Measurements from ENCODE around the gene ENKUR.
"Not testable (repeated sequence)": the region's sequence is repeated elsewhere in the genome, so short reads cannot be mapped to it uniquely, and the experiment has no call there.

Gene ENKUR

DNA sequence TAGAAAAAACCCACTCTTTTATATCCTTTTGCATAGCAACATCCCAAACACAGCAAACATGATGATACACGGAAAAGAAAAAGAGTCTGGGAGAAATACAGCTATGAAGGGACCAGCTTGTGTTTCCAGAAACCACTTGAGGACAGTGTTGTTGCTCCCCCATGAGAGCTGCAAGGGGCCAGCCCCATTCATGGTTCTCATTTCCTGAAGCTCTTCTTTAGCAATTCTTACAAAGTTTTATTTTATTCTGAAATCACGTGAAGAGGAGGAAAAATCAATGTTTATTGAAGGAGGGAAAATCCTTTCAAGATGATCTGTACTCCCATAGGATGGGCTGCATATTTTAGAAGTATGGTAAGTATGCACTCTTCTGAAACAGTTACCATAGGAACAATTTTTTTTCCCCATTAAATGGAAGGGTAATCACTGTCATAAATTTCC is 46.1 kb downstream of the ENKUR start:
- no peak for DNase-seq

DNA sequence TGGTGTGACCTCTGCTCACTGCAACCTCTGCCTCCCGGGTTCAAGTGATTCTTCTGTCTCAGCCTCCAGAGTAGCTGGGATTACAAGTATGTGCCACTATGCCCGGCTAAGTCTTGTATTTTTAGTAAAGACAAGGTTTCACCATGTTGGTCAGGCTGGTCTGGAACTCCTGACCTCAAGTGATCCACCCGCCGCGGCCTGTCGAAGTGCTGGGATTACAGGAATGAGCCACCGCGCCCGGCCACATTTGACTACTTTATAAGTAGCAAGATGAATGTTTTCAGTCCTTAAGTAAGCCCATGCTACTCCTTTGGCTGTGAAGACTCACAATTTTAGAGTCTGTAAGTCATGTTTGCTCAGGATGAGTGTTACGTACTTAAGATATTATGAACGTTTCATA is 47.0 kb downstream of the ENKUR start:
- DNase-seq = not testable (repeated sequence)

DNA sequence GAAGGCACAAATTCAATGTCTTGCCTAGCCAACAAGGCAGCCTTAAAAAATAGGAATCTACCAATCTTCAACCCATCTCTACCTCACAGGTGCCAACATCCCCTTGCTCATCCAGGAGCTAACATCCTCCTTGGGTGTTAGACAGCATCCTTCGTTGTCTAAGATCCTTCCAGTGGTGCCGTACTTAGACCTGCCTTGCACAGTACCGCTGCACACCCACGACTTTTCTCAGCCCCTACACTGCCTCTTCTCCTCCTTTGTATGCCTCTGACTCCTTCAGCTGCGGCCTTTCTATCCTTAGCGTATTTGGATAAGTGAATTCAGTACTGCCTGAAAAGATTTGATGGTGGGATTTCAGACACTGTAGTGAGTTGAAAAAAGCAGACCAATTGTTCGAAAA is 47.6 kb downstream of the ENKUR start:
- DNase-seq = no peak

DNA sequence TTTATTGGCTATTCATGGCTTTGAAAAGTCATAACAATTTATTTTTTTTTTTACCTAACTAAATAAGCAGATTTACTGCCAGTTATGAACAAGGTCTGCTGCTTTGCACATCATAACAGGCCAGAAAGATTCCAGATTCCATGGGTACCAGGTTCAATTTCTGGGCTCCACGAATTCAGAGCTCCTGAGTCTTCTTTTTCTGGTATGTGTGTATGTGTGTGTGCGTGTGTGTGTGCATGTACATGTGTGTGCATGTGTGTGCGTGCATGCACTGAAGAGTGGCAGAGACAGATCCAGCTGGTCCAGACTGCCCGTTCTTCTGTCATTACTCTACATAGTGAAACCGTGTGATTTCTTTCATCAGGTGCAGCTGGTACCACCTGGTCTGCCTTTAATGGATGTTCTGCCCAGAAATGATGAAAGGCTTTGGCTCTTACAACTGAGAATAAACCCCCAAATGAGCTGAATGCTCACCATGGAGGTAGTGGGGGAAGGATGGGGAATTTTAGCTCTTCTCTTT is 48.9 kb downstream of the ENKUR start:
- DNase-seq = no peak

DNA sequence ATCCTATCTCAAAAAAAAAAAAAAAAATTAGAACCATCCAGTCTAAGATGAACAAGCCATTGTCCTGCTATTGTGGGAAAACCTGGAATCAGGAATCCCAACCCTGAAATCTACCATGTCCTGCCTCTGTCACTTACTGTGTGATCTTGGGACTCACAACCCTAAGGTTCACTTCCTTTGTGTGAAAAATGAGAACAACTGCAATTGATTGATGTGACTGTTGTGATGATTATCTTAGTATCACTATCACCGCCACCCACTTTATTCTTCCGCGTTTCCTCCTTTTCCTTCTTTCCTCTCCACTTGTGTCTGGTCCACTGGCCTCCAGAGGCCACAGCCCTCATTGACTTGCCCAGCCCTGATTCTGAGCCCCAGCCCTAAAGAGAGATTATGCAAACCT is 50.9 kb downstream of the ENKUR start:
- no peak for DNase-seq

DNA sequence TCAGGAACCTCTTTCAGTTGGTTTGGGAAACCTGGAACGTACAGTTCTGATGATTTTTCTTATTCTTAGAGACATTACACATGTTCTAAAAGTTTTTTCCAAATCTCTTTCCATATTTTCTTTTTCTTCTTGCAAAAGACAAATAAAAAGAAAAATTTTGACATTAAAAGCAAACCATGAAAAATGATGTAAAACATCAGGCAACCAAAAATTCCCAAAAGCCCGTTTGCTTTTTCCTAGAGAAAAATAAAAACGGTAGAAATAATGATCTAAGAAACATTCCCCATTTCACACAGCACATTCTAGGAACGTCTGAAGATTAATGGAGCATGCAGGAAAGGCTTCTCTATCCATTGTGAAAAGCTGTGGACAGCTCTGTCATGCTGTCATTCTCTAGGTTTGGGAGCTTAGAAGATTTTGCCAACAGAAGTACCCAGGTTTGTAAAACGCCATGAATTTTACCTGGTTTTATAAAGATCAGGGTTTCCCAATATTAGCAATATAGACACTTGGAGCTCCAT is 52.4 kb downstream of the ENKUR start:
- DNase-seq = no peak

DNA sequence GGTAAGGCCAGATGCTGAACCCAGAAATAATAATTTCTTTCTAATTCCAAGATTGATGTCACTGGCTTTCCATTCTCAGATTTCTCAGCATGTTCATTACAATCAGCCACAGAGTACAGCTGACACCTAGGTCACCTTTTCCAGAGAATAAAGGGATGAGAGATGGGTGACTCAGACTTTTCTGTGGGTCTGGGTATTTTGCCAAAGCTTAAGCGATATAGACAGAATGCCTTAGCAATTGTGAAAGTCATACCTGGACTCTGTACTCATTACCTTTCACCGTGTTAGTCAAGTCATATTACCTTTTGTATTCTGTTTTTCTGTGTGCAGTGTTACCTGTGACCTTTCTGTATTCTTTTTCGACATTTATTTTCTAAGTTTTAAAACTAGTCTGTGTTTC is 53.0 kb downstream of the ENKUR start:
- DNase-seq = no peak

DNA sequence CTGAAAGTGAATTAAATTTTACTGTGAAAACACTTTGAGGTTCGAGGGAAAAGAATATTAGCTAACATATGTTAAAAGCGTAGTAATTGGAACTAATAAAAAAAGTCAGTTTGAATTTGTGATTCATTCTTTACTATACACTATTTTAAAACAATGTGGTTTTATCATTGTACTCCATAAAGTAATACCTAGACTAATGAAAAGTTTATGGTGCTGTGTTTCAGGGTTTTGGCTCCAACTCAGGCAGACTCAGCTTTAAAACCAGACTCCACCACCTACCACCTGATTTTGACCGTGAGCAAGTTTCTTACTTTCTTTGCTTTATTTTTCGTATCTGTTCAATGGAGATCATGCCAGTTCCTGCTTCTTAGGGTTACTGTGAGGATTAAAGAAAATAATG is 54.4 kb downstream of the ENKUR start:
- DNase-seq = no peak

DNA sequence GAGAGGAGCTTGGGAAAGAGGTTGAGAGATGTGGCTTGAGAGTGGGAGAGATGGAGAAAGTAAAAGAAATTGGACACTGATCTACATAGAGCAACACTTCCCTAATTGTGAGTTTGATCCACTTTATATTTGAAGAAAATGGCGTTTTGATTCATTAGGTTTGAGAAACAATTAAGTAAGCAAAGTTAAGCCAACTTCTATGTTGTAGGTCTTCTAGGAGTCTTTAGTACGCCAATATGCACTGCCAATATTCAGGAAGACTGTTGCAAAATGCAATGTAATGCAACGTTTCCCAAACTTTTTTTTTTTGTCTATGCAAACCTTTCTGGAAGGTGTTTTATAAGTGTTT is 56.6 kb downstream of the ENKUR start:
- no peak for DNase-seq

DNA sequence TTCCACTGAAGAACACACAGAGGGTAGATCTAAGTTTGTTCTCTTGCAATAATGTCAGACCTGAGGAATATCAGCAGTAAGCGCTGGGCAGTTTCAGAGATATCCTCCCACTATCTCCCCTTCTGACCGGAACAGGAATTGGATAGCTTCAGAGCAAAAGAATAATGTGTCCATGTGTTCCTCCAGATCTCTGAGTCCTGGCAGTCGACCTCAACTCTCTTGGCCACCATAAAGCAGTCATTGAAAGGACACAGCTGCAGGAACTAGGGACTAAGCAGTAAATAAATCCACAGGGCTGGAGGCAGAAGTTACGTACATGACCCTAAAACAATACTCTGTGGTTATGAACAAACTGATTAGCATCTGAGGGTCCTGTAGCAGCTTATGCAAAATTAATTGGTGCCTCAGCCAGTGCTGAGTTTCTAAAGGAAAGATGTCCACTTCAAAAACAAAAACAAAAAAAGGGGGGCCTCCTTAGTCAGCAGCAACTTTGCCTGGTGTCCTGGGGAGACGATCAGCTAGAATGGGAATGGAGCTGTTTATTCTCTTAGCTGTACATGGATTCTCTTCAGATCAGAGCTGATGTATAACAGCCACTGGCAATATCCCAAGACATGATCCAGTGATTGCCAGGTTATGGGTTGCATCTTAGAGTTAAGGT is 57.1 kb downstream of the ENKUR start:
- no peak for DNase-seq

DNA sequence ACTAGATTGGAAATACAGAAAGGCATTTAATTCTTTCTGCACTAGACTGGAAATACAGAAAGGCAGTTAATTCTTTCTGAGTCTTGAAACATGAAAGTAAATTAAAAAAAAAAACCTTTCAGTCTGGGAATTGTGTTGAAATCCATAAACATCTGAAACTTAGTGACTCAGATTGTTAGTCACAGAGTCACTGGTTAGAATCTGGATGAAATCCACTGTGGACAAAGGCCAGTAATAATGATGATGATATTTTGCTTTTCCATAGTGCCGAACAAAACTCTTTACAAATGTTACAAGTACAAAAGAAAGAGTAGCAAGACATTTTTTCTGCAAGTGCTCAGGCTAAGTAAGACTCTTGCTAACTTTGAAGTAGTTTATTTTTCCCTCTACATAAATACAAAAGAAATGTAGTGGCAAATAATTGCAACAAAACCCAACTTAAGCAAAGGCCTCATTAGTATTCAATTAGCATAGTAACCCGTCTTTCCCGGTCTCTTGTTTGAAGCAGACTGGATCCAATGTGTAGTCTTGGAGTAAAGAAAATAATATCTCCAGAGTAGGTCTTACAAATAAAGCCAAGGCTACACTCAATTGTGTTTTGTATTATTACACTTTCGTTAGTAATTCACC is 57.8 kb downstream of the ENKUR start:
- no peak for DNase-seq

DNA sequence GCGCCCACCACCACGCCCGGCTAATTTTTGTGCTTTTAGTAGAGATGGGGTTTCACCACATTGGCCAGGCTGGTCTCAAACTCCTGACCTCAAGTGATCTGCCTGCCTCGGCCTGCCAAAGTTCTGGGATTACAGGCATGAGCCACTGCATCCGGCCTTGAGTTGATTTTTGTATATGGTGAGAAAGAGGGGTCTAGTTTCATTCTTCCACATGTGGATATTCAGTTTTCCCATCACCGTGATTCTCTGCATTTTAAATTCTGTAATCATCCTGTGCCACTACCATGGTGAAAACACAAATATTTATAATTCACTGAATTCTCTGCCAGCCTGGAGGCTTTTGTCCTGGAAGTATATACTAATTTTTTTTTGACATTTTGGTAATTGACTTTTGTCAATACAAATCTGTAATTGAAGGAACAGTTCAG is 58.3 kb downstream of the ENKUR start:
- DNase-seq = not testable (repeated sequence)

DNA sequence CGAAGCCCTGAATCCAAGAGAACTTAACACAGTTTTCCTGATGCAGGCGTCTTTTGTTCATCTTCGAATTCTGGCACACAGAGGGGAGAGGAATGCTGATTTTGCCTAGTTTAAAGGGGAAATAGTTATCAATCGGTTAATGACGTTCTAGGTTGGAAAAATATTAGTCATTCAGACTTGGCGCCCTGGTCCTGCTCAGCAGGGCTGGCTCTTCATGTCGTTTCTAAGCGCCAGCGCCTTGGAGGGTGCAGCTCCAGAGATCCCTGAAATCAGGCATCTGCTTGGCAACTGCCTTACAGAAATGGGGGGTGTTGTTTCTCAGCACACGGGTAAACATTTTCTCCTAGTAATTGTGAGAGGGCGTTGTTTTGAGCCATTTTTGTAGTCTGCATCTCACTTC is 62.3 kb downstream of the ENKUR start:
- no peak for DNase-seq

DNA sequence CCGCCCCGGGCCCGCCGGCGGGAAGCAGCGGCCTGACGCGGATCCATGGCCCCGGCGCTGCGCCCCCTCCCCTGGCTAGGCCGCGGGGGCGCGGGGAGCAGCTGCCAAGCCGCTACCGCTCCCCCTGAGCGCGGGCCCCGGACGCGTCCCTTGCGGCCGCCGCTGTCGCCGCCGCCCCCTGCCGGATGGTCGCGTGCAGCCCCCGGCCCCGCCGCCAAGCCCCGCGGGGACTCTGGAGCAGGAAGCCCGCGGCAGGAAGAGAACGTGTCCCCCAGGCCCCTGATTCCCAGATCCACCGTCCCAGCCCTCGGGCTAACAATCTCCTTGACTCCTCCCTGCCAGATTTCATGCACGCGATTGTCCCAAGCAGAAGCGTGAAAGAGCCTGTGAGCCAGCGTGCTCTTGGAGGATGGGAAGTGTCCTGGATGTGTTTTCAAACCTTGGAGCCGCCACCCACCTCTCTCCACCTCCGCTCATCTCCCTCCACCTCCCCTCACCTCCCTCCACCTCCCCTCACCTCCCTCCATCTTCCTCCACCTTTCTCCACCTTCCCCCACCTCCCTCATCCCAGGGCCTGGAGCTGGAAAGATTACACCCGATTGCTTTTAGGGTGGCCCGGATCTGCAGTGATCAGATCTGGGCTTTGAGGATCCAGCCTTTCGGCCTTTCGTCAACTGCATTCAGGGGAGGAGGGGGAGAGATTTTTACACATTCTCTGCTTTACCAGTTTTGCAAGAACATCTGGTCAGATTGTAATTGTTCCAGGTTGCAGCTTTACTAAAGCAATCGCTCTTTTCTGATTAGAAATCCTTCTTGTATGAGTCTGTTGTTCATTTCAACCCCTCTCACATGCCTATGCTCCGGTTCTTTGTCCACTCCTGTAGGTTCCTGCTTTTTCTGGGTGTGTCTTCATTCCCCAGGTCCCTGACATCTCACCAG is 63.0 kb downstream of the ENKUR start:
- no peak for DNase-seq

DNA sequence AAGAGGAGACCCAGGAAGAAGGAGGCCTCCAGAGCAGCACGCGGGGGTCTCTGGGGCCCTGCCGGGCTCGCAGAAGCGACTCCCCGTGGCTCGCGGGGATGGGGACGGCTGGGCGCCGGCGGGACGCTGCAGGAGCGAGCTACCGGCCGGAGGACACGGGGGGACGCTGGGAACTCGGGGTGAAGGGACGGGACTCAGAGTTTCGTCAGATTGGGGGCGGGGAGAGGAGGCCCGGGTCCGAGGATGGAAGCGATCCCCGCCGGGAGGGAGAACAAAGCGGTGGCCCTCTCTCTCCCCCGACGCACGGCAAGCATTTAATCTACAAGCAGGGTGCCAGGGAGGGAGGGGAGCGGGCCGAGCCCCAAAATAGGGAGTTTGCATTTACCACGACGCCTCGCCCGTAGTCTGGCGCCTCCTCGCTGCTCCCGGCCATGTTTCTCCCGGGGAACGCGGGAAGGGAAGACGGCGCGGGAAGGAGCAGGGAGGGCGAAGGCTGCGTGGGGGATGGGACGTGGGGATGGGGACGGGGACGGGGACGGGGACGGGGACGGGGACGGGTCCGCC is 63.7 kb downstream of the ENKUR start, which contains the start of gene PRTFDC1:
TSS of gene PRTFDC1 (minus strand) at position 464 of the 564 bp plus-strand sequence. CDS start at position 433, 31 bp downstream.
- no peak for DNase-seq

DNA sequence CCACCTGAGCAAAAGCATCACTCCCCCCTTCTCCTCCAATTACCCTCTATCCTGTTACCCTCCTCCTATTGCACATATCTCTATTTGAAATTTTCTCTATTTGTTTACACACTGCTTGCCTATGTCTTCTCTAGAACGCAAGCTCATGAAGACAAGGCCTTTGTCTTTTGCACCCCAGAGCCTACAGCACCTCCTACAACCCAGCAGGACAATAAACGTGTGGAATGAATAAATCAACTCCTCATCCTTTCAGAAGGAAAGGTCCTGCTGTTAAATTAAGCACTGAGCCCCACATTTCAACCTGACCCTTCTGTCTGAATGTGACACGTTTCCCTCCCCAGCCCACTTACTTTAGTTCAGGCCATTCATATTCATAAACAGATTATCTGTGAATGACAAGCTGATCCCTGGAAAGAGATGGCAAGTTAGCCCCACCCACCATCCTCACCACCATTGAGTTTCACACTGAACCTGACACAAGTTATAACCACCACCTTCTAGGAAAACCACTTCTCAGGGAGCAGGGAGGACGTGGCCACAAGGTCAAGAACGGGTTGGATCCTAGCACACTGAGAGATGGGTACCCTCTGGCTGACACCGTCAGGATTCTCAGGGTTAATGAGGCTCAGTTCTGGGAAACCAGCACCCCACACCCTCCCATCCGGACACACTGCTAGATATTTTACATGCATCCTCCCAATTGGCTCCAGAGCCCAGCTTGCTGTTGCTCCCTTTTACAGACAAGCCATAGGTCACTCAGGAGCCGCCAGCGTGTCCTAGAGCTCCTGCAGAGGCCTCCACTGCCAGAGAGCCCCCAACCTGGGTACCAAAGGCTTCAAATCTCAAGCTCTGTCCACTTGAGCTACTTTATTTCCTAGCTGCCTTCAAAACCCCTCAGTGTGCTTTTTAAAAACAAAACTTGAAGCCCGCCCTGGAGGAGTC is 64.5 kb downstream of the ENKUR start:
- DNase-seq = no peak

DNA sequence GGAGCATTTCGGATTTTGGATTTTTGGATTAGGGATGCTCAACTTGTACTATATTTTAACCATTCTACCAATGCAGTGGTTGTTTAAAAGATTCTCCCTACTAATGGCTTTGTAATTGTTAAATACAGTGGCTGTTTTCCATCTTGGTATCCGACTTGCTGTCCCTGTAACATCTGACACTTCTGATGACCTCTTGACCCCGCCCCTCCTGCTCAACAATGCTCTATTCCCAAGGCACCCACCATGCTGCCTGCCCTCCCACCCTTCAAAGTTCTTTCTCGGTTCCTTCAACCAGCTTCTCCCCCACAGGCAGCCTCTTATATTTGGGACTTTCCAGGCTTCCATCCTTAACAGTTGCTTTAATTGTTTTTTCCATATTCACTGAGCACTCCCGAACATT is 65.5 kb downstream of the ENKUR start:
- no peak for DNase-seq

DNA sequence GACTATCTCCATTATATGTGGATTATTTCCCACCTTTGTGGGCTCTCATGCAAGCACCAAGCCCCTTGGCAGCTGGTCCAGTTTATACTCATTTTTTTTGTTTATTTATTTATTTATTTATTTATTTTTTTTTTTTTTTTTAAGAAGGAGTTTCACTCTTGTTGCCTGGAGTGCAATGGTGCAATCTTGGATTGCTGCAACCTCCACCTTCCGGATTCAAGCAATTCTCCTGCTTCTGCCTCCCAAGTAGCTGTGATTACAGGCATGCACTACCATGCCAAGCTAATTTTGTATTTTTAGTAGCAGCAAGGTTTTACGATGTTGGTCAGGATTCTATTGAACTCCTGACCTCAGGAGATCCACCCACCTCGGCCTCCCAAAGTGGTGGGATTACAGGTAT is 66.3 kb downstream of the ENKUR start:
- no peak for DNase-seq

DNA sequence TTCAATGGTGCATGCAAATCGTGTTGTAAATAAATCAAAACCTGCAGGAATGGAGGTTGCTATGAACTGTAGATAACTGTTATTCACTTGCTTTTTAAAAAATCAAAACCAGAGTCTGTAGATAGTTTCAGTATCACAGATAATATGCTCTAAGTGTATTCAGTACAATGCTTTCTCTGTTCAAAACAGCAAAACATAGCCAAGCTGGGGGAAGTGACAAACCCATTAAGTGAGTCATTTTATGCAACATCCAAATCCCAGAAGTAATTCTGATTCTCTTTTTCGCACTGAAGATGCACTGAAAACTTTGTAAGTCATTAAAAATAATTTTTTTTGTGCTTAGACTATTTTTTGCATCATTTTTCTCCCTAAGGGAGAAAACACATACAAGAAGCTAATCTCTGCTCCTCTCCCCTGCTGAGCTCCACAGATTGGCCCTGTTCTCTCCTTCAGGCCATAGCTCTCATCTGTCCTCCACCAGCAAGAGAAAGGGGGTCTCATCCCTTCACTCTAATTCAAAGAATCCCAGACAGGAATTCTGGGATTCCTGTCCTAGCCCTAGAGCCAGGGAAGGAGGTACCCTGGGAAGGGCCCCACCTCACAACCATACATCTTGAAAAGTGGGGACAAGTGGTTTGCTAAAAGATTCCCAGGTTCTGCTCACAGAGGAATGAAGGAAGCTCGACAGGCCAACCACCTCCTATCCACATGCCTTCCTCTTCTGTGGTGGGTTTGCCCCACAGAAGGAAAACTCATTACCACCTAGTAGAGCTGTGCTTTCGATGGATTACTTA is 68.5 kb downstream of the ENKUR start:
- DNase-seq = no peak

DNA sequence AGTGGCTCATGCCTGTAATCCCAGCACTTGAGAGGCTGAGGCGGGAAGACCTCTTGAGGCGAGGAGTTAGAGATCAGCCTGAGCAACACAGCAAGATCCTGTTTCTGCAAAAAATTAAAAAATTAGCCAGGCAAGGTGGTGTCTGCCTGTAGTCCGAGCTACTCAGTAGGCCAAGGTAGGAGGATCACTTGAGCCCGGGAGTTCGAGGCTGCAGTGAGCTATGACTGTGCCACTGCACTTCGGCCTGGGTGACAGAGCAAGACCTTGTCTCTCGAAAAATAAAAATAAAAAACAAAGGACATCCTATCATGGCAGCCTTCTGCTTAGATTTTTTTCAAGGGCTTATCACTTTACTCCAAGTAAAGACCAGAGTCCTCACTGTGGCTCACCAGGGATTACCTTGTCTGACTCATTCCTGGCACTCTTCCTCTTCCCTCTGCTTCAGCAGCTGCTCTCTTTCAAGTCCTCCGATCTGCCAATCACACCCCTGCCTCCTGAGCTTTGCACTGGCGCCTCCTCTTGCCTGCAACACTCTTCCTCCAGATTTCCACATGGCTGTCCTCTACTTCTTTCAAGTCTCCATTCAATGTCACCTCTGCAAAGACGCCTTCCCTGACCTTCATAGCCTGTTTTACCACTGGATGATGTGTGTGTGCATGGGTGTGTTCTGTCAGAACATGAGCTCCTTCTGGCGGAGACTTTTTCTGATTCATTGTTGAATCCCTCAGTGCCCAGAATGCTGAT is 71.3 kb downstream of the ENKUR start:
- DNase-seq = no peak

Measured in RPMI8226 (cell line).